Urinary bladder (tissue), 4 donors: Measurements from ENCODE around the gene YBX1. TPM values are rescaled to one million over a fixed set of nuclear protein-coding genes. Genes with fewer than 3 reads are reported as not detected.
"Not testable (repeated sequence)": the region's sequence is repeated elsewhere in the genome, so short reads cannot be mapped to it uniquely, and the experiment has no call there.

Experiments
- DNase-seq: peaks from one replicate; pipeline ENCODE4 v3.0.0-alpha.2; 2015; ENCODE audit errors: extremely low spot score
- H3K27ac ChIP-seq: one replicate; pipeline ENCODE4 v1.5.1; 2013; ENCODE audit warnings: low read depth, mild to moderate bottlenecking, moderate library complexity
- H3K36me3 ChIP-seq: one replicate; pipeline ENCODE4 v1.6.1; 2013; ENCODE audit warnings: mild to moderate bottlenecking, moderate library complexity; ENCODE audit not compliant: insufficient read depth
- H3K4me1 ChIP-seq: one replicate; pipeline ENCODE4 v1.6.1; 2013; ENCODE audit warnings: mild to moderate bottlenecking, moderate library complexity; ENCODE audit not compliant: insufficient read depth
- H3K4me3 ChIP-seq: one replicate; pipeline ENCODE4 v1.5.1; 2013; ENCODE audit warnings: low read depth, low read length
- WGBS: extraction: QIAGEN DNeasy Blood & Tissue Kit; methylation state at CpG from one replicate; pipeline ENCODE4 v1.1.7; 2013; 5-methylcytosine and 5-hydroxymethylcytosine counted together
- polyA plus RNA-seq: library from polyadenylated mRNA; stranded (reverse); fragments of 200-250 nt; gene quantifications from one replicate; pipeline ENCODE4 v1.2.3, GENCODE V29; 2013
- total RNA-seq: library from RNA; depleted of rRNA; stranded (reverse); fragments of >200 nt; gene quantifications from one replicate; pipeline ENCODE4 v1.2.3, GENCODE V29; 2014
- donor health status: healthy with polysubstance abuse.
- donor health status: healthy.

Gene YBX1
- total and polyA plus RNA-seq, 2 donors = 401 to 773 TPM

DNA sequence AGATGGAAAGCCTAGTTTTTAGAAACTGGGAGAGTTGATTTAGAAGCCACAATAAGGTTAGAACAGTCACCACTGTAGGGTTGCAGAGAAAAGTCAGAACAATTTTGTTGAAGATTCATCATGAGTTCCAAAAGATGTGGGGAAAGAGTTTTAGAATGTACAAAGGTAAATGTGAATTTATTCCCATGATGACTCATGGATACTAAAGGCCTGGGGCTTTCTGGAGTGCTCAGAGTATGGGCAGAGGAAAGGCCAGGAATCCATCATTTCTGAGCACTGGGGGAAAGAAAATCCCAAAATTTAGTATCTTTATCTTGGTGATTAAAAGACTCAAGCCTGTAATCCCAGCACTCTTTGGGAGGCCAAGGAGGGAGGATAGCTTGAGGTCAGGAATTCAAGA is 17.8 kb downstream of the YBX1 start:
- Histone ChIP-seq H3K4me3 (no peak overlapping the region), H3K27ac (no peak overlapping the region), H3K4me1 (no peaks in the 10 kb centered on the region), H3K36me3 (peaks cover 11% of the 10 kb centered on the region)
- DNase-seq = no peak

DNA sequence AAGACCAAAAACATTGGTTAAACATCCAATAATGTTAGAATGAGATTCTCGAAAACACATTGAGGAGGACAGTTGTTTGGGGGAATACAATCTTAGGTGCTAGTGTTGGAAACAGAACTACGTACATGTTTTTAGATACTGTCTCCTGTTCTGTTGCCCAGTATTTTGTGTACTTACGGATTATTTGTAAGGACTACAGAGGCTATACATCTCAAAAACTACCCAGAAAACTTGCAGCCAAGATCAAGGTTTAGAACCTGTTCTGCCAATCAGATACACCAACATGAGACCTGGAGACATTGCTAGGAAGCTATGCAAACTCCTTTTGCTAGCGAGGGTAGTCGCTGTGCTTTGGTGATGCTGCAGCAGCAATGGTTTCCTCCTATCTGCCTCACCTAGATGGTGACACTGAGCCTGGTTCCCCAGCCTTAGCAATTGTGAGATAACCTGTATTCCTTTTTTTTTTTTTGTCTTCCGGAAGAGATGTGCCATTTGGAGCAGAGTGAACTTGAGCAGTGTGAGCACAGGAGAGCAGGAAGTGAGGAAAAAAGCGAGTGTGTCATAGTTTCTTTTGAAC is 21.8 kb downstream of the YBX1 start:
- H3K36me3 ChIP-seq = peaks cover 4% of the 10 kb centered on the region
- no peaks in the 10 kb centered on the region for H3K4me1 ChIP-seq
- no peak for DNase-seq
- no peak overlapping the region for H3K27ac ChIP-seq
- no peak overlapping the region for H3K4me3 ChIP-seq
- WGBS = 94% methylated on average over 7 of the region's 7 CpGs

DNA sequence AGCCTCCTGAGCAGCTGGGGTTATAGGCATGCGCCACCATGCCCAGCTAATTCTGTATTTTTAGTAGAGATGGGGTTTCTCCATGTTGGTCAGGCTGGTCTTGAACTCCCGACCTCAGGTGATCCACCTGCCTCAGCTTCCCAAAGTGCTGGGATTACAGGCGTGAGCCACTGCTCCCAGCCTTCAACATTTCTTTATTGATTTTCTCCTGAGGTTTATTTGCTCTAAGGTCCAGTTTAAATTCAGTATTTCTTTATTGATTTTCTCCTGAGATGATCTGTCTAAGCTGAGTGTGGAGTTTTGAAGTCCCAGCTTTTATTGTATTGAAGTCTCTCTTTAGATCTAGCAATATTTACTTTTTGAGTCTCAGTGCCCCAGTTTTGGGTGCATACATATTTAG is 30.6 kb downstream of the YBX1 start:
- H3K27ac ChIP-seq, DNase-seq, H3K4me1 ChIP-seq, H3K4me3 ChIP-seq, H3K36me3 ChIP-seq: not testable (repeated sequence)
- WGBS = 97% methylated on average over 3 of the region's 3 CpGs

DNA sequence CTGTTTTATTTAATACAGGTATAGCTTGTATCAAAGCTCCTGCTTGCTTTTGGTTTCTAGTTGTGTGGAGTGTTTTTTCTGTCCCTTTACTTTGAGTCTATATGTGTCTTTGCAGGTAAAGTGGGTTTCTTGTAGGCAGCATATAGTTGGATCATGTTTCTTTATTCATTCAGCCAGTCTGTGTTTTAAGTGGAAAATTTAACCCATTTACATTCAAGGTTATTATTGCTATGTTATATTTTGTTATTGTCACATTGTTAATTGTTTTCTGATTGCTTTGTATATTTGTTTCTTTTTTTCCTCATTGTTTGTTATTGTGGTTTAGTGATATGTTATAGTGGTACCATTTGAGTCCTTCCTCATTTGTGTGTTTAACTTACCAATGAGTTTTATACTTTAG is 31.1 kb downstream of the YBX1 start:
- no peak for DNase-seq
- peaks cover 2% of the 10 kb centered on the region for H3K36me3 ChIP-seq
- no peak overlapping the region for H3K4me3 ChIP-seq
- no peak overlapping the region for H3K27ac ChIP-seq
- no peaks in the 10 kb centered on the region for H3K4me1 ChIP-seq

DNA sequence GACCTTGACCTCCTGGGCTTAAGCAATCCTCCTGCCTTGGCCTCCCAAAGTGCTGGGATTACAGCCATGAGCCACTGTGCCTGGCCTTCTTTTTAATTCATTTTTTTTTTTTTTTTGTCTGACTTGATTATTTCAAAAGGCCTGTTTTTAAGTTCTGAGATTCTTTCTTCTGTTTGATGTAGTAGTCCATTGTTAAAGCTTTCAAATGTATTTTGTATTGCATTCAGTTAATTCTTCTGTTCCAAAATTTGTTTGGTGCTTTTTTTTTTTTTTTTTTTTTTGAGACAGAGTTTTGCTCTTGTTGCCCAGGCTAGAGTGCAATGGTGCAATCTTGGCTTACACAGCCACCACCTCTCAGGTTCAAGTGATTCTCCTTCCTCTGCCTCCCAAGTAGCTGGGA is 32.2 kb downstream of the YBX1 start:
- H3K27ac ChIP-seq, H3K4me3 ChIP-seq, H3K36me3 ChIP-seq, DNase-seq, H3K4me1 ChIP-seq: not testable (repeated sequence)

DNA sequence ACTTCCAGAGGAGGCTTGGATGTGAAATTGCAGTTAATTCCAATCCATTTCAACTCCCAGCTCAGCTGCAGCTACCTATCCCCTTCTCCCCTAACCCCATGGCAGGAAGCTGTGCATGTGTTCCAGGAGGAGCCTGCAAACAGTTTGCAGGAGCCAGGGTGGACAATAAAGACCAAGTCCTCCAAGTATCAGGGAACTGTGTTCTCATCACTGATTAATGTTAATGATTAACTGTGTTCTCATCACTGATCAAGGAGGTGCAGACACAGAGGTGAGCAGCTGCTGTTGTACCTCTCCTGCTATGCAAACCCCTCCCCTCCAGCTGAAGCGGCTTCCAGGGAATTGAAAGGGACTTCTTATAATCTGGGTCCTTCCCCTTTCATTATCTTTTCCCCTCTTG is 38.6 kb downstream of the YBX1 start:
- 89% methylated on average over 1 of the region's 1 CpG for WGBS
- H3K4me3 ChIP-seq = no peak overlapping the region
- no peak for DNase-seq
- no peaks in the 10 kb centered on the region for H3K36me3 ChIP-seq
- no peaks in the 10 kb centered on the region for H3K4me1 ChIP-seq
- H3K27ac ChIP-seq = no peak overlapping the region

DNA sequence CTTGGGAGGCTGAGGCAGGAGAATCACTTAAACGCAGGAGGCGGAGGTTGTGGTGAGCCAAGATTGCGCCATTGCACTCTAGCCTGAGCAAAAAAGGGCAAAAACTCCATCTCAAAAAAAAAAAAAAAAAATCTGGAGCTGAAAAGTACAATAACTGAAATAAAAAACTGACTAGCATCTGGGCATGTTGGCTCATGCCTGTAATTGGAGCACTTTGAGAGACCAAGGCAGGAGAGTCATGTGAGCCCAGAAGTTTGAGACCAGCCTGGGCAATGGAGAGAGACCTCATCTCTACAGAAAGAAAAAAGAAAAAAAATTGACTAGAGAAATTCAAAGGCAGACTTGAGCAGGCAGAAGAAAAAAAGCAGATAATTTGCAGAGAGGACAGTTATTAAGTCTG is 39.7 kb downstream of the YBX1 start:
- Histone ChIP-seq H3K4me1 (no peaks in the 10 kb centered on the region), H3K27ac (no peak overlapping the region), H3K36me3 (no peaks in the 10 kb centered on the region), H3K4me3 (no peak overlapping the region)
- no peak for DNase-seq
- 97% methylated on average over 3 of the region's 3 CpGs for WGBS

DNA sequence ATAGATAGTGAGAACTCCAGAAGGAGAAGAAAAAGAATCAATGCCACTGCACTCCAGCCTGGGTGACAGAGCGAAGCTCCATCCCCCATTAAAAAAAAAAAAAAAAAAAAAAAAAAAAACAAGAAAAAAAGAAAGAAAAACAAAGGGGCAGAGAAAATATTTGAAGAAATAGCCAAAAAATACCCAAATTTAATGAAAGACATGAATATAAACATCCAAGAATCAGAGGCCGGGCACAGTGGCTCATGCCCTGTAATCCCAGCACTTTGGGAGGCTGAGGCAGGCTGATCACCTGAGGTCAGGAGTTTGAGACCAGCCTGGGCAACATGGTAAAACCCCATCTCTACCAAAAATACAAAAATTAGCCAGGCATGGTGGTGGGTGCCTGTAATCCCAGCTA is 40.2 kb downstream of the YBX1 start:
- WGBS = 98% methylated on average over 2 of the region's 2 CpGs
- H3K4me3 ChIP-seq, H3K4me1 ChIP-seq, DNase-seq, H3K36me3 ChIP-seq, H3K27ac ChIP-seq: not testable (repeated sequence)

DNA sequence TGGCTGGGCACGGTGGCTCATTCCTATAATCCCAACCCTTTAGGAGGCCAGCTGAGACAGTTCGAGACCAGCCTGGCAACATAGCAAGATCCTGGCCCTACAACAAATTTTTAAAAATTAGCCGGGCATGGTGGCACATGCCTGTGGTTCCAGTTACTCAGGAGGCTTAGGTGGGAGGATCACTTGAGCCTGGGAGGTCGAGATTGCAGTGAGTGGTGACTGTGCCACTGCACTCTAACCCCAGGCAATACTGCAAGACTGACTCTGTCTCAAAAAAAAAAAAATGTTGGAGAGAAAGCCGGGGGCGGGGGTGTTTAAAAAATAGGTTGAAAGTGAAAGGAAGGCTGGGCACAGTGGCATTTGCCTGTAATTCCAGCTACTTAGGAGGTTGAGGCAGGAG is 41.3 kb downstream of the YBX1 start:
- 84% methylated on average over 6 of the region's 6 CpGs for WGBS
- no peaks in the 10 kb centered on the region for H3K4me1 ChIP-seq
- H3K4me3 ChIP-seq = no peak overlapping the region
- DNase-seq = no peak
- H3K27ac ChIP-seq = no peak overlapping the region
- H3K36me3 ChIP-seq = no peaks in the 10 kb centered on the region

DNA sequence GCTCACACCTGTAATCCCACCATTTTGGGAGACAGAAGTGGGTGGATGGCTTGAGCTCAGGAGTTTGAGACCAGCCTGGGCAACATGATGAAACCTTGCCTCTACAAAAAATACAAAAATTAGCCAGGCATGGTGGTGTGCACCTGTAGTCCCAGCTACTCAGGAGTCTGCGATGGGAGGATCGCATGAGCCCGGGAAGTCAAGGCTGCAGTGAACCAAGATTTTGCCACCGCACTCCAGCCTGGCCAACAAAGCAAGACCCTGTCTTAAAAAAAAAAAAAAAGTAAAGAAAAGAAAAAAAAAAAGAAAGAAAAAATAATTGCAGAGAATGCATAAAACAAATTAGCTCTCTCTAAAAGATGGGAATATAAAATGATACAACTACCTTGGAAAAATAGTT is 43.6 kb downstream of the YBX1 start:
- H3K4me1 ChIP-seq, DNase-seq, H3K27ac ChIP-seq, H3K36me3 ChIP-seq, H3K4me3 ChIP-seq: not testable (repeated sequence)
- WGBS = 94% methylated on average over 4 of the region's 4 CpGs

DNA sequence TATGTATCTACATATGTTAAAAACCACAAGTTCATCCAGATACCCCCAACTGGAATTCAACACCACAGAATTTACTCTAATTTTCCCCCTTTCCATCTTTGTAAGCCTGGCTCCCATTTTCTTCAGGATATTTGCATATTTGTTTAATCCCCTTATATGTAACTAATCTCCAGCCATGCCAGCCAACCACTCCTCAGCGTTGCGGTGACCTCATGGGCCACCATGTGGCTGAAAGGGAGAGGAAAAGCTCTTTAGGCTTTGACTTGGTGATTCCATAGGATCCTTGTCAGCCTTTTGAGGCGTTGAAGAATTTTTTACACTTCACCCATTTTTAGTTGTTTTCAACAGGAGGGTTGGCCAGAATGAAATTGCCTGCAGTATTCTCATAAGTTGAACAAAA is 47.8 kb downstream of the YBX1 start:
- 82% methylated on average over 3 of the region's 3 CpGs for WGBS
- no peak for DNase-seq

DNA sequence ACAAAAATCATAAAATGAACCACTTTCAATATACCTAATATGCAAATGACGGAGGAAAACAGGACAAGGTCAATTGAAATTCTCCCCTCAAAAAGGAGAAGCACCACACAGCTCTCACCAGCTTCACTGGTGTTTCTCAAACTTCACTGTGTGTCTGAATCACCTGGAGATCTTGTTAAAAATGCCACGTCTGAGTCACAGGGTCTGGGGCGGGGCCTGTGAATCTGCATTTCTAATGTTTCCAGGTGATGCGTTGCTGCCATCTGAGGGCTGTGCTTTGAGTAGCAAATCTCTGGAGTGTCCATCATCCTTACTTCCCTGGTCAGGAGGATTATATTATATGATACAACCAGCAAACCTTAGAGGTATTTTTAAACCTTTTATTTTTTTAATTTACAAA is 48.8 kb downstream of the YBX1 start:
- H3K4me3 ChIP-seq = no peak overlapping the region
- 67% methylated on average over 4 of the region's 4 CpGs for WGBS
- H3K36me3 ChIP-seq = no peaks in the 10 kb centered on the region
- no peak for DNase-seq
- H3K27ac ChIP-seq = no peak overlapping the region
- no peaks in the 10 kb centered on the region for H3K4me1 ChIP-seq

More for the DNA sequence above, 47.8 kb downstream of the YBX1 start:
- Histone ChIP-seq H3K27ac (no peak overlapping the region), H3K36me3 (no peaks in the 10 kb centered on the region), H3K4me1 (no peaks in the 10 kb centered on the region), H3K4me3 (no peak overlapping the region)

DNA sequence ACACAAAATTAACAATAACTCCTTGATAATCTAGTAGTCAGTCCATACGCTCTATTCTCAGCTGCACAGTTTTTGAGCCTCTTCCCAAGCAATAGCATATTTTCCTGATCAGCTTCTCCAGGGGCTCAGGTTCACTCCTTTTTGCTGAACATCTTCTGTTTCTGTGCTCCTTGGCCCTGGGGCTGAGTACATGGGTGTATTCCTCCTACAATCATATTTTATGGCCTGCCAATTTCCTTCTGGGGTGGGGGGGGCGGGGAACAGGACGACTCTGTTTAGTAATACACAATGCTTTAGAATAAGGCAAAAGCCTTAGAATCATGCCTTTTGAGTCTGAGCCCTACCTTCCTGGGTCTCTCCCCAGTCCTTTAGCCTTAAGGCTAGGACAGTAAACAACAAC is 49.4 kb downstream of the YBX1 start:
- Histone ChIP-seq H3K4me3 (no peak overlapping the region), H3K4me1 (no peaks in the 10 kb centered on the region), H3K36me3 (no peaks in the 10 kb centered on the region), H3K27ac (no peak overlapping the region)
- 70% methylated on average over 3 of the region's 3 CpGs for WGBS
- no peak for DNase-seq

DNA sequence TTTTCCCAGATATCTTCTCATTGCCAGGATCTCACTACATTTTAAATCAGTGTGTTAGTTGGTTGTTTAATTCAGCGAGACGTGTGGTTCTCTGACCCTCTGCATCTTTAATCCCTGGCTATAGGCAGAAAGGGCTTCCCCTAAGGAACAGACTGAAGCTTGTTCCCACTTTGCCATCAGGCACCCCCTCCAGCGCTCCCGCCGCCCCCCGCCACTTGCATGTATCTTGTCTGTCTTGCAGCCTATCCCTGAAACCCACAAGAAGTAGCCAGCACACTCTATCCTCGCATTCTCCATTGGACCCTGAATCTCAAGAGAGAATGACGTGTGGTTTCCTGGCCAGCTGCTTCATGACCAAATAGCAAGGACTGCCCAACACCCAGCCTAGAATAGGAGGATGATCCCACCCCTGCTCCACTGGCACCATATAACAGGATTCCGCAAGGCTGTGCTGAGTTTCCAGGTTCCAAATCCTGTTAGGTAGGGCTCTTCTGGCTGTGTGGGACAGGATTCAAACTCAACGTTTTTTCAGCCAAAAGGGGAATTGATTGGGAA is 50.0 kb downstream of the YBX1 start:
- Histone ChIP-seq H3K4me3 (no peak overlapping the region), H3K4me1 (no peaks in the 10 kb centered on the region), H3K36me3 (no peaks in the 10 kb centered on the region), H3K27ac (no peak overlapping the region)
- WGBS = 80% methylated on average over 10 of the region's 10 CpGs
- DNase-seq = no peak
